OCI-LY1 (cell line): ENCODE results near the gene ATP2B2.

Experiments used
- H2AFZ ChIP-seq: fragments of 200-600 bp; sonication (generic), shearing (Covaris generic); 2 replicates; pipeline ENCODE4 v1.6.0; 2014; ENCODE audit warnings: antibody characterized with exemption, mild to moderate bottlenecking, low read length
- H3F3A ChIP-seq: fragments of 200-600 bp; sonication (generic), shearing (Covaris generic); 2 replicates; pipeline ENCODE4 v1.6.0; 2014; ENCODE audit warnings: mild to moderate bottlenecking, antibody characterized with exemption, low read length, moderate library complexity; ENCODE audit not compliant: insufficient read depth
- H3K27ac ChIP-seq: fragments of 200-600 bp; sonication (generic); 2 replicates; pipeline ENCODE4 v1.5.1; 2014; ENCODE audit warnings: low read length, mixed run types, mild to moderate bottlenecking, low read depth; ENCODE audit not compliant: poor library complexity, severe bottlenecking
- H3K27me3 ChIP-seq: fragments of 200-600 bp; sonication (generic); 2 replicates; pipeline ENCODE4 v1.6.0; 2014; ENCODE audit warnings: antibody characterized with exemption, mild to moderate bottlenecking, low read length, moderate library complexity; ENCODE audit not compliant: insufficient read depth
- H3K36me3 ChIP-seq: fragments of 200-600 bp; sonication (generic); 2 replicates; pipeline ENCODE4 v1.6.1; 2014; ENCODE audit warnings: mild to moderate bottlenecking, antibody characterized with exemption, low read length, moderate library complexity, mixed read lengths; ENCODE audit not compliant: insufficient read depth
- H3K4me1 ChIP-seq: fragments of 200-600 bp; sonication (generic); 2 replicates; pipeline ENCODE4 v1.5.1; 2014; ENCODE audit warnings: mild to moderate bottlenecking, low read length, moderate library complexity; ENCODE audit not compliant: insufficient read depth, severe bottlenecking
- H3K4me2 ChIP-seq: fragments of 200-600 bp; sonication (generic), shearing (Covaris generic); 2 replicates; pipeline ENCODE4 v1.6.1; 2014; ENCODE audit warnings: low read length
- H3K4me3 ChIP-seq: fragments of 200-600 bp; sonication (generic); 2 replicates; pipeline ENCODE4 v1.5.1; 2014; ENCODE audit warnings: low read length, low read depth, mild to moderate bottlenecking, mixed read lengths; ENCODE audit not compliant: poor library complexity, severe bottlenecking
- H3K79me2 ChIP-seq: fragments of 200-600 bp; shearing (Covaris generic); 2 replicates; pipeline ENCODE4 v1.6.1; 2016; ENCODE audit warnings: mixed run types, low read length, mixed read lengths; ENCODE audit not compliant: insufficient read depth
- H3K9ac ChIP-seq: fragments of 200-600 bp; sonication (generic), shearing (Covaris generic); 2 replicates; pipeline ENCODE4 v1.6.1; 2014; ENCODE audit warnings: mild to moderate bottlenecking, low read length, mixed read lengths
- H3K9me2 ChIP-seq: fragments of 200-600 bp; sonication (generic), shearing (Covaris generic); 2 replicates; pipeline ENCODE4 v1.6.1; 2014; ENCODE audit warnings: low read depth, mild to moderate bottlenecking, low read length, mixed read lengths
- H3K9me3 ChIP-seq: fragments of 200-600 bp; shearing (Covaris generic); 2 replicates; pipeline ENCODE4 v1.6.1; 2014; ENCODE audit warnings: low read length, mixed read lengths
- H4K20me1 ChIP-seq: fragments of 200-600 bp; sonication (generic), shearing (Covaris generic); 2 replicates; pipeline ENCODE4 v1.6.0; 2016; ENCODE audit warnings: mild to moderate bottlenecking, low read length; ENCODE audit not compliant: insufficient read depth
- CTCF ChIP-seq: fragments of 200-600 bp; sonication (generic), shearing (Covaris generic); IDR thresholded peaks from 2 replicates; pipeline ENCODE4 v1.5.1; 2017; ENCODE audit warnings: mild to moderate bottlenecking, antibody characterized with exemption, low read length, moderate library complexity, mixed read lengths
- EZH2 ChIP-seq: fragments of 200-600 bp; sonication (generic), shearing (Covaris generic); IDR thresholded peaks from 2 replicates; pipeline ENCODE4 v1.8.0; 2017; ENCODE audit warnings: borderline replicate concordance, mixed run types, mild to moderate bottlenecking, antibody characterized with exemption, low read length, moderate library complexity, mixed read lengths

The ATP2B2 gene

GRCh38 chr3:10330319-10330718 is 175.1 kb downstream of the ATP2B2 start:
- no peak for TF ChIP-seq CTCF
- no peak for TF ChIP-seq EZH2
- Histone ChIP-seq H3K79me2 (no peaks in the 10 kb centered on the region), H3K4me3 (no peak overlapping the region), H4K20me1 (no peaks in the 10 kb centered on the region), H3K4me1 (no peaks in the 10 kb centered on the region), H3K9ac (no peak overlapping the region), H3F3A (no peaks in the 10 kb centered on the region), H3K9me3 (no peaks in the 10 kb centered on the region), H3K9me2 (no peaks in the 10 kb centered on the region), H3K4me2 (no peak overlapping the region), H2AFZ (no peak overlapping the region), H3K27ac (no peak overlapping the region), H3K36me3 (no peaks in the 10 kb centered on the region), H3K27me3 (0 out of 2 replicates have a peak, but pooled peaks cover 3% of the 10 kb centered on the region)

- Histone ChIP-seq H3K9me2 (no peaks in the 10 kb centered on the region), H3K27ac (no peak overlapping the region), H3K9ac (no peak overlapping the region), H2AFZ (no peak overlapping the region), H3K36me3 (no peaks in the 10 kb centered on the region), H3K9me3 (no peaks in the 10 kb centered on the region), H4K20me1 (no peaks in the 10 kb centered on the region), H3K79me2 (no peaks in the 10 kb centered on the region), H3F3A (no peaks in the 10 kb centered on the region), H3K4me3 (no peak overlapping the region), H3K4me2 (no peak overlapping the region), H3K27me3 (0 out of 2 replicates have a peak, but pooled peaks cover 3% of the 10 kb centered on the region), H3K4me1 (no peaks in the 10 kb centered on the region)
- TF ChIP-seq CTCF (no peak), EZH2 (no peak)
These were observed 175.8 kb downstream of the ATP2B2 start for GRCh38 chr3:10329495-10330015.

GRCh38 chr3:10328460-10329071 is 176.8 kb downstream of the ATP2B2 start:
- Histone ChIP-seq H3K27ac (no peak overlapping the region), H3K4me1 (no peaks in the 10 kb centered on the region), H3K9me2 (no peaks in the 10 kb centered on the region), H2AFZ (no peak overlapping the region), H3K36me3 (no peaks in the 10 kb centered on the region), H3K9me3 (no peaks in the 10 kb centered on the region), H3K4me2 (no peak overlapping the region), H4K20me1 (no peaks in the 10 kb centered on the region), H3K27me3 (0 out of 2 replicates have a peak, but pooled peaks cover 3% of the 10 kb centered on the region), H3K79me2 (no peaks in the 10 kb centered on the region), H3K4me3 (no peak overlapping the region), H3K9ac (no peak overlapping the region), H3F3A (no peaks in the 10 kb centered on the region)
- no peak for TF ChIP-seq EZH2
- no peak for TF ChIP-seq CTCF
